ENCODE data around the gene CELA1.
"Not testable (repeated sequence)": the region's sequence is repeated elsewhere in the genome, so short reads cannot be mapped to it uniquely, and the experiment has no call there.

Gene CELA1

DNA sequence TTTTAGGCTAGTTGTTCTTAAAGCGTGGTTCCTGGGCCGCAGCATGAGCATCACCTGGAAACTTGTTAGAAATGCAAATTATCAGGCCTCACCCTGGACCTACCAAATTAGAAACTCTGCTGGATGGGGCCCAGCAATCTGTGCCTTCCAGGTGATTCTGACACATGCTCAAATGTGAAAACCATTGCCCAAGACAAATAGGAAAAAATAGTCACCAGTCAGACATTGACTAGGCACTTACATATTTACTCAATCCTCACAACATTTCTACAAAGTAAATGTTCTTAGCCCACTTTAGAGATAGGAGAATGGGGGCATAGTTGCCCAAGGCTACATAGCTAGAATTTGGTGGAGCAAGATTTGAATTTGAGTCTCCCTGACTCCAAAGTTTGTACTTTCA is 3.3 kb downstream of the CELA1 start:
- DNase-seq (ENCODE audit: low read depth), result no peak

DNA sequence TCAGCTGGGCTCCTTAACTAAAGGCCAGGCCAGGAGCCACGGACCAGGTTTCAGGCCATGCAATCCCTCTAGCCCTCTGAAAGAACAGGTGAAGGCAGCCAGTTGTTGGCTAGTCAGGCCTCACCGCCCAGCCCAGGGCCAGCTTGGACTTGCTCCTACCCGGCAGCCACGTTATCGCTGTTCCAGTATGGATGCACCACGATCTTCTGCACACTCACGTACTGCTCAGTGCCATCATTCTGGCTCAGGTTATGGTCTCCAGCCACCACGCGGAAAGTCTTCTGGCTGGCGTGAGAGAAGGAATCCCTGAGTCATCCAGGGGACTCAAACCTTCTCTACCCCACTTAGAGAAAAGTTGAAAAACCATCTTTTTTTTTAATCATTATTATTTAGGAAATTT is 4.1 kb downstream of the CELA1 start:
- DNase-seq (ENCODE audit: low read depth), result no peak

- peak; percentile 60 for DNase-seq (ENCODE audit: low read depth)
Observed at GRCh38 chr12:51341251-51342007, 5.0 kb downstream of the CELA1 start.

DNA sequence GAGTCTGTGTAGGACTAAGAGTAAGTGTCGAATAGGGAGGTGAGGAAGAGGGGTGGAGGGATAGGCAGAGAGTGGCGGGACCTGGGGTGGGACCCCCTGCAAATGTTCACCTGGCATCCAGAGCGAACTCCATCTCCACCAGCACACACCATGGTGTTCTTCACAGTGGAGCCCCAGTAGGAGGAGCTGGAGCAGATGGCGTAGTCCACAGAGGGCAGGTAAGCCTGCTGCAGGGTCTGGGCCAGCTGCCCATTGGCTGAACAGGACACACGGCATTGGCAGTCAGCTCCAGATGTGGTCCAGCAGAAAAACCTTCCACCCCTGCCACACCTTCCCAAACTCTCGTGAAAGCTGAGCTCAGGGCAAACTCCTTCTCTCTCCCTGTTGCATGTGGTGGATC is 6.7 kb downstream of the CELA1 start:
- DNase-seq (ENCODE audit: low read depth), result no peak

DNA sequence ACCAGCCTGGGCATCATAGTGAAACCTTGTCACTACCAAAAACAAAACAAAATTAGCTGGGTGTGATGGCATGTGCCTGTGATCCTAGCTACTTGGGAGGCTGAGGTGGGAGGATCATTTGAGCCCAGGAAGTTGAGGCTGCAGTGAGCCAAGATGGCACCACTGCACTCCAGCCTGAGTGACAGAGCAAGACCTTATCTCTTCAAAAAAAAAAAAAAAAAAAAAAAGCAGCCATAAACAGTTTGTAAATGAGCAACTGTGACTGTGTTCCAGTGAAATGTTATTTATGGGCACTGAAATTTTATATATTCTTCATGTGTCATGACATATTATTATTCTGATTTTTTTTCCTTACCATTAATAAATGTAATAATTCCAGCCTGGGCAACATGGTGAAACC is 9.1 kb downstream of the CELA1 start:
- not testable (repeated sequence) for DNase-seq (ENCODE audit: low read depth)

DNA sequence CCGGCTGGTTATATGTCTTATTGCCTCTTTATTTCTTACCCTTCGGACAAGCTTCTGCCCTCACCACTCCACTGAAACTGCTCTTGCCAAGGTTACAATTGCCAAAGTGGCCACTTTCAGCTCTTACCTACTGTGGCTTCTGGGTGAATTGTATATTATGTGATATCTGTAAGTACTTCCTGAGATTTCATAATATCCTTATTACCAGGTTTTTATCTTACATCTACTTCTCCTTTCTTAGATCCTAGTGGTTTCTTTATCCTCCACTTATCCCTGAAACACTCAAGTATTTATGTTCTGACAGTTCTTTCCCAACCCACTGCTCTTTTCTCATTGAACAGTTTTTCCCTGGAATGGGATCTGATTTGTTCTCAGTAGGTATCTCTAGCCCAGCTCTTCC is 10.5 kb downstream of the CELA1 start:
- no peak for DNase-seq (ENCODE audit: low read depth)

DNA sequence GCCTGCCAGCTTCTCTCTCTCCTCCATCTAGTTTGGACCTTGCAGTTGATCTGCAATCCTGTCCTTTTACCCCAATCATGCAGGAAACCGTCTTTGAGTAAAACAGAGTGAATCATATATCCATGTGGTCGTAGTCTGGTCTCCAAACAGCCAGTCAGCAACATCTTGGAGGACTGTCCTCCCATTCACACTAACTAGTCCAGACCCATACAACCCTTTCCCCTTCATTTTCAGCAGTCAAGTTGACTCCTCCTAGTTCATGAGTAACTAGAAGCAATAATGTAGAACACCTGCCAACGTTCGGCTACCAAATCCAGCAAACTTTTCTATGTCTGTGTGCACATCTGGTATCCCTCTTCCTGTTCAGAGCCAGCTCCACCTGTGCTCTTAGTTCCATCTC is 11.7 kb downstream of the CELA1 start:
- no peak for DNase-seq (ENCODE audit: low read depth)

DNA sequence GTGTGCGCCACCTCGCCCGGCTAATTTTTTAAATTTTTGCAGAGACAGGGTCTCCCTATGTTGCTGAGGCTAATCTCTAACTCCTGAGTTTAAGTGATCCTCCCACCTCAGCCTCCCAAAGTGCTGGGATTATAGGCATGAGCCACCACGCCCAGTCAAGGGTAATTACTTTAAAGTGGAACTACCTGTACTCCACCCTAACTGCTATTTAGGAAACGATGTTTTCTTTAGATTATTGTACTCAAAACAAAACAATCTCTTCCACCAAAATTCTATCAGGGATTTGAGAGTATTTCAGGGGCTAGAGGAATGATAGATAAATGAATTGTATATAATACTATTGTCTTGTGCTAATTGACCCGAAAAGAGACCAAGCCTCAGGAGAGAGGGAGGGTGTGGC is 12.9 kb downstream of the CELA1 start:
- DNase-seq (ENCODE audit: low read depth), result no peak

DNA sequence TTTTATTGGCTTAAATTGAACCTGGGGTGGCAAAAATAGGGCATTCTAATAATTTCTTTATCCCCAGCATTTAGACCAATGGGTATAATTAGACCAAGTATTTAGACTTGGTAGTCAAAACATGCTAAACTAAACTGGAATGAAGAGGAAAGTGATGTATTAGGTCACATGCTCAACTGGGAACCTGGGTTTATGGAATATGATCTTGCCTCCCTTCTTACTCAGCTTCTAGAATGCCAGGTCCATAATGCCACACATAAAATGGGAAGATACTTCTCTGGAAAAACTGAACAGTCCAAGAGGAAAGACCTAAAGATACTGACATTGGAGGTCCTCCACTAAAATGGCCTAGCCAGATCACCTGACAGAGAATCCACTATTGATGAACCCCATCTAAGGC is 16.3 kb downstream of the CELA1 start:
- no peak for DNase-seq (ENCODE audit: low read depth)

DNA sequence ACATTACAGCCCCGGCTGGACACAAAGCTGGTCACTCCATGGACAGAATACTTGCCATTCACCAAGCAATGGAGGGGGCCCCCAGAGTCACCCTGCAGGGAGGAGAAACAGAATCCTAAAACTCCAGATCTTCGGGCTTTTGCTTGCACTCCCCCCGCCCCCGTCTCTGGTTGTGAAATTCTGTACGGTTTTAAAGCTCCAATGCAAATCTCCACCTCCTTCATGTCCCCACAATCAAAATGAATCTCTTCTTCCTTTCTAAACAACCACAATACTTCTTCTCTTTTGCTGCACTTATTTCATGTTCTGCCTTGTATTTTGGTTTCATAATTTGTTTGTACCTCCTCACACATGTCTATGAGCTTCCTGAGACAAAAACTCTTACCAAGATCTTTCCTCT is 16.7 kb downstream of the CELA1 start:
- no peak for DNase-seq (ENCODE audit: low read depth)

GRCh38 chr12:51328587-51328986 is 17.9 kb downstream of the CELA1 start:
- DNase-seq (ENCODE audit: low read depth), result no peak

- DNase-seq (ENCODE audit: low read depth), result no peak
Observed at GRCh38 chr12:51326698-51327439, 19.6 kb downstream of the CELA1 start.

DNA sequence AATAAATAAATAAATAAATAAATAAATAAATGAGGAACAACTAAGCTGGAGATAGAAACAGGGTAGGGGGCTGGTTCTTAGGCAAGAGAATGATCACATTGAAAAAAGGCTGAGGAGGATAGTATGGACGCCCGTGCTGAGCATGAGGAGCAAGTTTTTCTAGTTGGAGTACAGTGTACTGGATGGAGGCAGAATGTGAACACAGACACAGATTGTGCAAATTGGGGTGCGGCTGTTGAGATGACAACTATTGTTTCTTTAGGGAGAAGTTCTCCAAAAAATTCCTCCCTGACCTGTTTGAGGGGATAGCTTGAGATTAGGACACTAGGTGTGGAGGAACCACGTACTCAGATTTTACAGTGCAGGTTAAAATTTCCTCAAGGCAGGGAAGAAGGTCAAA is 21.5 kb downstream of the CELA1 start:
- DNase-seq (ENCODE audit: low read depth), result no peak

DNA sequence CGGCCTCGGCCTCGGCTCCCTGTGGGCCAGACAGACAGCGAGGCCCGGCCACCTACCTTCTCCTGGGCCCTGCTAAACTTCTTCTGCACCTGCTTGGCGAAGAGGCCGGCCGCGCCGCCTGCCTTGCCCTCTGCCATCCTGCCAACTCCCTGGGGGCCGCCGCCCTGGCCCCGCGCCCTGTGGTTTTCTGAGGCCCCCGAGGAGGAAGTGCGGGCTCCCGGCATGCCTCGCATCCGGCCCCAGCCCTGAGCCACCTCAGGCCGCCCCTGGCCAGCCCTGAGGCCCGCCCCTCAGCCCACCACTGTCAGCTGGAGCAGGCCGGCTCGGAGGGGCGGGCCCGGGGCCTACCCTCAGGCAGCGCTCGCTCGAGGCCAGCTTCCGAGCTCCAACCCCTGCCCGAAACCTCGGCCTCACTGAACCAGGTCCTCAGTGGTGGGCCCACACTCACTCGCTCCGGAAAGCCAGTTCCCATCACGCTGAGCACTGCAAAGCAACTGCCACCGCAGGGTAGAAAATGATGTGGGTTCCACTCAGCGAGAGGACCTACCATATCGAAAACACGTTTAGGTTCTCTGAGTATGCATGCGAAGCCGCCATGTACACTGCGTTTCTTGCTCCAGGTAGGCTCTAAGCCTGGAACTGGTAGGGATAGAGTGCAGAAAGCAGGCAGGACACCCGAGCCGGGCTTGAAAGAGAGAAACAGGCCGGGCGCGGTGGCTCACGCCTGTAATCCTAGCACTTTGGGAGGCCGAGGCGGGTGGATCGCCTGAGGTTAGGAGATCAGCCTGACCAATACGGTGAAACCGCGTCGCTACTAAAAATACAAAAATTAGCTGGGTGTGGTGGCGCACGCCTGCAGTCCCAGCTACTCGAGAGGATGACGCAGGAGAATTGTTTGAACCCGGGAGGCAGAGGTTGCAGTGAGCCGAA is 22.2 kb downstream of the CELA1 start, which contains the start of gene BIN2:
Gene BIN2, minus strand, starts transcription at position 209 of the 930 bp plus-strand sequence. Its CDS starts 72 bp downstream, at position 137.
- peak; percentile 41 for DNase-seq (ENCODE audit: low read depth)

DNA sequence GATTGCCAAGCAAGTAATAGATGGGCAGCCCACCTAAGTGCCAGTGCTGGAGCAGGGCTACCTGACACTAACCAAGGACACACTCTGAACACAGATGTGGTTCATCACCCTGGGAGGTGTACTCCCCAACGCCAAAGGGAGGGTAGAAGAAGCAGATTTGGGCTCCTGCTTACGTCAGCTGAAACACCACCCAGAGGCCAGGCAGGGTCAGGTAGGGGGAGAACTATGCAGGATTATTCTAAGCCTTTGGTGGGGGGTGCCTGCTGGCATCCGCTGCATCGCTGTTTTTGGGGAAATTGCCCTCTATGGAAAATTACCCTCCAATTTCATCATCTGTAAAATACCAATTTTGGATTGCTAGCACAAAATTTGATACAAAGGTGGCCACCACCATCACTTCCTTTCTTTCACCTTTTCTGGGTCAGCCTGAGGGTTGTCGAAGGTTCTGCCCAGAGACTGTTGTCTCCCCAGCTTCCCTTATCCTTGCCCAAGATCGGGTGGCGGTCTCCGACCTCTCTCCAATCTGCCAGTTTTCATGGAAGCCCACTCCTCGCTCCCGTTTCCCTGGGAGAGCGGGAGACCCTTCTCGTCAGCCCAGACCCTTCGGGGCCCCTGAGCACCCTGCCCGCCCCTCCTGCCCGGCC is 23.0 kb downstream of the CELA1 start:
- peak; percentile 46 for DNase-seq (ENCODE audit: low read depth)

DNA sequence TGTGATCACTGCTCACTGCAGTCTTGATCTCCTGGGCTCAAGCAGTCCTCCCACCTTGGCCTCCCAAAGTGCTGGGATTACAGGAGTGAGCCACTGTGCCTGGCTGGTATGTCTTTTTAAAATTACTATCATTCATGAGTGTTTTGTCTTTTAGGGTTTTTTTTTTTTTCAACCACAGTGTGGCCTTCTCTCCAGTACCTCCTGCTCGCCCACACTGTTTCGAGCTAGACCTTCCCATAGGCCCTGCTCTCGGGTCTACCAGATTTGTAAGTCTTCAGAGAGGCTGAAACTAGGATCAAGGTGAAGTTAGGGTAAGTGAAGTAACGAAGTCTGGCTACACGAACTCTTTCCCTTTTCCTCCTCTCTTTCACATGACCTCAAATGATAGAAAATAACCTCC is 24.0 kb downstream of the CELA1 start:
- no peak for DNase-seq (ENCODE audit: low read depth)

- no peak for DNase-seq (ENCODE audit: low read depth)
Observed at GRCh38 chr12:51321882-51322281, 24.6 kb downstream of the CELA1 start.

- DNase-seq (ENCODE audit: low read depth), result no peak
Observed at GRCh38 chr12:51320695-51321320, 25.7 kb downstream of the CELA1 start.

DNA sequence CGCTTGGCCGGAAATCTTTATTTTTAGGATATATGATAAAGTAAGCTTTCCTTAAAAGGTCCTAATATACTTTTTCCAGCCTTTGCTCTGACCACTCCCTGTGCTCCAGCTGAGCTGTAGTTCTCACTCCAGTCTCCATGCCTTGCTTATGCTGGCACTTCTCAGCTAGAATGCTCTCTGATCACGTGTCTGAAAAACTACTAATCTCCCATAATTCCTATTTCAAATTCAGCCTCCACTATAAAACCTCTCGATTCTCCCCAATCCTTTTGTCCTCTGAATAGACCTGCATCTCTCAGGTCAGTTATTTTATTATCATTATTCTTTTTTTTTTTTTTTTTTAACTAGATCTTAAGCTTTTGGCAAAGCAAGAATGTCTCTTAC is 26.2 kb downstream of the CELA1 start:
- no peak for DNase-seq (ENCODE audit: low read depth)

DNA sequence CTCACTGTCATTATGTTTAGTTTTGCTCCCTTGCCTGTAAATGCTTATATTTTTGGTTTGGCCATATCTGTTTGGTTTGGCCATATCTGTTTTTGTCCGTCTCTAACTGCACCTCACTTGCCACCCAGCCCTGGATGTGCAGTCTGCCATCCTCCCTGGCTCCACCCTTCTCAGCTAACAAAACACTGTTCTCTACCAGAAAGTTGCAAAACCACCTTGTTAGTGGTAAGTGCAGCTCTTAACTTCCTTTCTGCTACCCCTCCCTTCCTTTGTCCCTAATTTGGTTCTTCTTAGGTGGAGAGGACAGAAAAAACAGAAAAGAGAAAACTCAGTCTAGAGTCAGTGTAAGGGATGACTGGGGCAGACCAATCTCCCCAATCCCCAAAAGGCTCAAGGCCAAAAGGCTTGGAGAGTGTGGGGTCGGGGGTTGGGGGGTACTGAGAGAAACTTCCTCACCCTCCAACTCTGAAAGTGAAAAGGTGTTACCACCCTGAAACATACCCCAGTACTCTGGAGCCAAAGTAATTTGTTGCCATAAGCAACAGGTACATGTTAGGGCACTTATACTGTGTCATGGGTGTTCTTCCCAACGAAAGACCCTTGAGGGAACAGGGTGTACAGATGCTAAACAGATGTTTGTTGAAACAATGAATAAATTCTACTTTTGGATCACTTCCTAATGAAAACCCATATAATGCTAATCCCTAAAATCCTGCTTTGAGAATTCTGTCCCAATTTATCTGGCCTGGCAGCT is 27.5 kb downstream of the CELA1 start:
- no peak for DNase-seq (ENCODE audit: low read depth)
